HepG2 (cell line): ENCODE results near the gene JADE2. TPM values are rescaled to one million over a fixed set of nuclear protein-coding genes. Genes with fewer than 3 reads are reported as not detected.

Experiments used
- ATAC-seq: fragments of 200-7000 bp; cut with Tn5 transposase; 3 replicates; pipeline ENCODE4 v1.9.1; 2020; ENCODE audit warnings: mild to moderate bottlenecking, moderate library complexity
- BruUV-seq: library from RNA; stranded (reverse); fragments of 400-500 nt; replicated peaks from 2 replicates; lab custom pipeline; 2021; lab: Mats Ljungman, UMichigan
- CTCF ChIA-PET: fragments of 300-600 bp; formaldehyde crosslinking; extraction: SDS; loops from one replicate; lab custom pipeline; 2021; ENCODE audit warnings: low total read pairs, inconsistent platforms, low intra/inter-chr PET ratio; lab: Yijun Ruan, JAX
- POLR2A ChIA-PET: fragments of 350-600 bp; sonication (Branson Sonifier 250); formaldehyde crosslinking; loops from one replicate; lab custom pipeline; 2020; ENCODE audit warnings: antibody characterized with exemption, inconsistent platforms; lab: Yijun Ruan, JAX
- DNase-seq: peaks from one replicate; pipeline ENCODE4 v3.0.0-alpha.2; 2015; ENCODE audit warnings: low spot score
- FAIRE-seq: peaks from 3 replicates; lab custom pipeline; 2011; peaks lifted over from hg19 to GRCh38; lab: Jason Lieb, UNC
- H2AFZ ChIP-seq: one replicate; pipeline ENCODE4 v1.6.1; 2011; ENCODE audit warnings: low read length, inconsistent platforms
- H3K27ac ChIP-seq: fragments of 300-600 bp; 3 replicates; pipeline ENCODE4 v1.8.0; 2011; ENCODE audit warnings: mixed run types, mild to moderate bottlenecking, mixed read lengths, low read length, inconsistent platforms; ENCODE audit not compliant: insufficient read depth; ENCODE audit errors: extremely low read length
- H3K27me3 ChIP-seq, 2 experiments: fragments of 200-600 bp in 1 of 2; 2 replicates in 1 of 2; 3 replicates in 1 of 2; pipeline versions ENCODE4 v1.6.0 to v1.8.0; 2011; ENCODE audit warnings: low read length in 2 of 2, mild to moderate bottlenecking in 2 of 2, moderate library complexity in 2 of 2, inconsistent platforms in 1 of 2; ENCODE audit not compliant: insufficient read depth in 2 of 2, control insufficient read depth in 1 of 2
- H3K36me3 ChIP-seq, 2 experiments: fragments of 200-600 bp in 1 of 2; replicated peaks in 1 of 2; 2 replicates in 1 of 2; 3 replicates in 1 of 2; pipeline versions ENCODE4 v1.5.1 to v1.8.0; 2011; ENCODE audit warnings: low read length in 2 of 2, inconsistent platforms in 1 of 2; ENCODE audit not compliant: insufficient read depth in 2 of 2, control insufficient read depth in 1 of 2
- H3K4me1 ChIP-seq: 2 replicates; pipeline ENCODE4 v1.5.1; 2012; ENCODE audit warnings: low read length, inconsistent platforms; ENCODE audit not compliant: insufficient read depth
- H3K4me2 ChIP-seq: 2 replicates; pipeline ENCODE4 v1.6.0; 2011; ENCODE audit warnings: low read depth, low read length, inconsistent platforms
- H3K4me3 ChIP-seq, 3 experiments: fragments of 200-600 bp in 1 of 3; sonication (generic), shearing (Covaris generic) in 1 of 3; replicated peaks in 1 of 3; 2 replicates each; pipeline ENCODE4 v1.5.1; 2011 to 2016; ENCODE audit warnings: low read length in 3 of 3, inconsistent platforms in 2 of 3, low read depth in 2 of 3, mild to moderate bottlenecking in 2 of 3, control low read depth in 1 of 3, mixed read lengths in 1 of 3; ENCODE audit not compliant: insufficient read depth in 1 of 3
- H3K79me2 ChIP-seq: one replicate; pipeline ENCODE4 v1.6.1; 2011; ENCODE audit warnings: low read length, inconsistent platforms; ENCODE audit not compliant: insufficient read depth
- H3K9ac ChIP-seq: 2 replicates; pipeline ENCODE4 v1.6.0; 2011; ENCODE audit warnings: mild to moderate bottlenecking, low read depth, low read length, inconsistent platforms; ENCODE audit not compliant: insufficient read depth
- H3K9me3 ChIP-seq: 2 replicates; pipeline ENCODE4 v1.5.1; 2012; ENCODE audit warnings: mild to moderate bottlenecking, low read length
- H4K20me1 ChIP-seq: 2 replicates; pipeline ENCODE4 v1.6.0; 2011; ENCODE audit warnings: inconsistent platforms, mild to moderate bottlenecking, low read length, moderate library complexity; ENCODE audit not compliant: insufficient read depth
- BRCA1 ChIP-seq: sonication (generic); formaldehyde crosslinking; IDR thresholded peaks from 2 replicates; pipeline ENCODE4 v1.4.0; 2020; ENCODE audit warnings: missing genetic modification reagents
- CHD4 ChIP-seq: fragments of 200-600 bp; sonication (generic); IDR thresholded peaks from 2 replicates; pipeline ENCODE4 v1.7.0; 2017; ENCODE audit warnings: mild to moderate bottlenecking, low read length, borderline replicate concordance
- EED ChIP-seq: sonication (generic); formaldehyde crosslinking; IDR thresholded peaks from 2 replicates; pipeline ENCODE4 v1.5.0; 2020; ENCODE audit warnings: mild to moderate bottlenecking, missing genetic modification reagents
- HNF4A ChIP-seq: sonication (generic); formaldehyde crosslinking; IDR thresholded peaks from 2 replicates; pipeline ENCODE4 v1.4.0; 2020; ENCODE audit warnings: missing genetic modification reagents
- ISX ChIP-seq: sonication (generic); formaldehyde crosslinking; conservative IDR thresholded peaks from 2 replicates; pipeline ENCODE4 v1.5.0; 2020; ENCODE audit warnings: missing genetic modification reagents
- NKX3-1 ChIP-seq: sonication (generic); formaldehyde crosslinking; IDR thresholded peaks from 2 replicates; pipeline ENCODE4 v1.5.0; 2020; ENCODE audit warnings: missing genetic modification reagents
- RXRA ChIP-seq: sonication (generic); formaldehyde crosslinking; IDR thresholded peaks from 2 replicates; pipeline ENCODE4 v1.5.1; 2020; ENCODE audit warnings: missing genetic modification reagents
- SIN3A ChIP-seq: IDR thresholded peaks from 2 replicates; pipeline ENCODE4 v1.6.1; 2011; ENCODE audit warnings: low read depth, mild to moderate bottlenecking, control low read depth, low read length, borderline replicate concordance
- ZFAT ChIP-seq: sonication (generic); formaldehyde crosslinking; conservative IDR thresholded peaks from 2 replicates; pipeline ENCODE4 v1.8.1; 2023; ENCODE audit warnings: missing genetic modification reagents, inconsistent platforms
- ZNF138 ChIP-seq: sonication (generic); formaldehyde crosslinking; IDR thresholded peaks from 2 replicates; pipeline ENCODE4 v1.5.0; 2020; ENCODE audit warnings: mild to moderate bottlenecking, low read depth, missing genetic modification reagents
- ZNF143 ChIP-seq: sonication (generic); formaldehyde crosslinking; IDR thresholded peaks from 2 replicates; pipeline ENCODE4 v1.4.0; 2020; ENCODE audit warnings: missing genetic modification reagents
- ZNF234 ChIP-seq: sonication (generic); formaldehyde crosslinking; conservative IDR thresholded peaks from 2 replicates; pipeline ENCODE4 v1.5.1; 2020; ENCODE audit warnings: mild to moderate bottlenecking, missing genetic modification reagents
- ZNF335 ChIP-seq: sonication (generic); formaldehyde crosslinking; IDR thresholded peaks from 2 replicates; pipeline ENCODE4 v1.4.0; 2020; ENCODE audit warnings: missing genetic modification reagents
- ZNF619 ChIP-seq: sonication (generic); formaldehyde crosslinking; IDR thresholded peaks from 2 replicates; pipeline ENCODE4 v1.4.0; 2020; ENCODE audit warnings: mild to moderate bottlenecking, missing genetic modification reagents
- ZNF83 ChIP-seq: sonication (generic); formaldehyde crosslinking; IDR thresholded peaks from 2 replicates; pipeline ENCODE4 v1.4.0; 2020; ENCODE audit warnings: missing genetic modification reagents, mild to moderate bottlenecking, borderline replicate concordance
- ZZZ3 ChIP-seq: sonication (generic); formaldehyde crosslinking; IDR thresholded peaks from 2 replicates; pipeline ENCODE4 v1.4.0; 2020; ENCODE audit warnings: missing genetic modification reagents, mild to moderate bottlenecking, borderline replicate concordance
- WGBS: methylation state at CpG from one replicate; pipeline ENCODE4 v1.1.6; 2017; ENCODE audit warnings: low lambda C conversion rate; 5-methylcytosine and 5-hydroxymethylcytosine counted together
- in situ Hi-C: cut with HindIII; loops from 2 replicates; pipeline ENCODE4 v1.10.0; 2017; ENCODE audit warnings: low pct_unique_long_range_greater_than_20kb; ENCODE audit not compliant: extremely low pct_ligation_motif_present
- intact Hi-C: fragments of 100-400 bp; cut with micrococcal nuclease; formaldehyde crosslinking; loops from one replicate; pipeline ENCODE4 v1.10.0; 2022; ENCODE audit not compliant: unreplicated experiment
- polyA plus RNA-seq, 8 experiments: library from polyadenylated mRNA; depleted of rRNA in 3 of 8; stranded (reverse) in 7 of 8; unstranded in 1 of 8; fragments of >200 nt; fragmentation: Illumina TruSeq in 4 of 8; extraction: Trizol in 4 of 8; gene quantifications; 2 replicates each; pipeline versions ENCODE4 v1.2.1 to v1.2.3, GENCODE V29; 2011 to 2016; ENCODE audit warnings: low read depth in 4 of 8, missing spikeins in 1 of 8, mixed read lengths in 1 of 8; ENCODE audit not compliant: insufficient read depth in 1 of 8
- total RNA-seq, 5 experiments: library from RNA; depleted of rRNA; stranded (reverse); fragments of >200 nt; fragmentation: Illumina TruSeq; extraction: Trizol; gene quantifications; 2 replicates each; pipeline ENCODE4 v1.2.3, GENCODE V29; 2016; ENCODE audit warnings: low read depth in 1 of 5
- TF ChIP-seq, protein P1 (sequence below): sonication (generic); formaldehyde crosslinking; IDR thresholded peaks from 2 replicates; pipeline ENCODE4 v1.4.0; 2020; ENCODE audit warnings: missing genetic modification reagents
- TF ChIP-seq, protein P2 (sequence below): sonication (generic); formaldehyde crosslinking; IDR thresholded peaks from 2 replicates; pipeline ENCODE4 v1.4.0; 2020; ENCODE audit warnings: missing genetic modification reagents; ENCODE audit errors: not compliant biosample characterization
- TF ChIP-seq, protein P3 (sequence below): sonication (generic); formaldehyde crosslinking; IDR thresholded peaks from 2 replicates; pipeline ENCODE4 v1.5.0; 2020; ENCODE audit warnings: mild to moderate bottlenecking, missing genetic modification reagents
- TF ChIP-seq, protein P4 (sequence below): sonication (generic); formaldehyde crosslinking; IDR thresholded peaks from 2 replicates; pipeline ENCODE4 v1.4.0; 2020; ENCODE audit warnings: missing genetic modification reagents

Gene JADE2
- total and polyA plus RNA-seq, 2 of the 13 experiments (the other 11 are each of a cell fraction or from before 2014, with no cell fraction given): 7.5 to 15.1 TPM

DNA sequence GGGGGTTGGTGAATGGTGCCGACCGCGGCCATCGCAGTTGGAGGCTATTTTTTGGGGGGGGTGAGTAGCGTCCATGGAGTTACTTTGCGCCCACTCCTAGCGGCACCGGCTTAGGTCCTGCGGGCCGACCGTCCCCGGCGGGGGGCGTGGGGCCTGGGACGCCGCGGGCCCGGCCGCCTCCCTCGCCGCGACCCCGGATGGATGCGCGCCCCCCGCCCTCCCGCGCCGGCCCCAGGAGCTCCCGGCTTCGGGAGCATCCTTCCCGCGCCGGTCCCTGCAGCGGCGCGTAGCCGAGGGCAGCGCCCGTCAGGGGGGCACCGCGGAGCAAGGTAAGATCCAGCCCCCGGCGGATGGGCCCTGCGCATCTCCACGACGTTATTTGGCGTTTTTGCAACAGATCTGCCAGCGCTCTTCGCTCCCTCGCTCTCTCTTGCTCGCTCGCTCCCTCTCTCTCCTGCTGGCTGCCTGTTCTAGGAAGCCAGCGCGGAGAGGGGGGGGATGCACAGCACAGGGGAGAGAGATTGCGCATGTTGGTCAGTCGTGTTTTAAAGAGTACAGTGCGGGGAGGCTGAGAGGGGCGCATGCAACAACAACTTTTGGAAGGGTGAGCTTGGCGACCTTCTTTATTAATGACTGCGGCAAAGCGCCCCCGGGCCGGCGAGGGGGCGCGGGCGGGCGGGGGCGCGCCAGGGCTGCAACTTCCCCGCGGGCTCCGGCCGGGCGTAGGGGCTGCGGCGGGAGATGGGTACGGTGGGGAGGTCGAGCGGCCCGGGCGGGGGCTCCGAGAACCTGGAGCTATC is 413 bp downstream of the JADE2 start:
- CTCF ChIA-PET: interaction anchor here (1.9 kb wide), 1 partner anchor 14 kb away, joined by 4 read pairs; no protein-coding TSS in a partner anchor
- BruUV-seq: TSS peak; percentile 64
- POLR2A ChIA-PET: interaction anchor here (1.2 to 6.9 kb wide), 9 partner anchors 14 to 154 kb away, joined by 4 to 109 read pairs (median 48); partner anchors contain the start of genes CDKN2AIPNL and UBE2B
- Histone ChIP-seq H3K36me3 (0 out of 5 replicates have a peak, but pooled peaks cover 0 to 1% of the 10 kb centered on the region in 2 experiments), H3K9ac (peak overlapping the region; percentile 83), H3K4me1 (peaks cover 46% of the 10 kb centered on the region), H3K27me3 (no peaks in the 10 kb centered on the region; a peak in 1 of 5 replicates), H4K20me1 (no peaks in the 10 kb centered on the region), H3K4me3 (peak overlapping the region; percentile 85 to 92 (median 86)), H3K4me2 (peak overlapping the region; percentile 92), H3K9me3 (no peaks in the 10 kb centered on the region), H3K79me2 (peaks cover 27% of the 10 kb centered on the region), H2AFZ (no peak overlapping the region), H3K27ac (peak overlapping the region; percentile 95)
- DNase-seq (peak; percentile 61), FAIRE-seq (no peak), ATAC-seq (peak; percentile 23)
- WGBS: under 1% methylated on average over 25 of the region's 84 CpGs
- intact Hi-C loops: loop anchor here (1.0 to 5.0 kb wide), 4 partner anchors 19 to 114 kb away; no protein-coding TSS in a partner anchor
- in situ Hi-C loops: no loop called here
- TF ChIP-seq ZNF234 (CRISPR knock-in tag) (no peak), ZNF335 (CRISPR knock-in tag) (0 out of 2 replicates have a peak, but pooled peaks have one; percentile 31), ZNF143 (CRISPR knock-in tag) (no peak), ISX (0 out of 2 replicates have a peak, but pooled peaks have one; percentile 17), ZNF83 (CRISPR knock-in tag) (no peak), SIN3A (peak; percentile 55; the same call in 1 of the 2 replicates), CHD4 (no peak), ZZZ3 (no peak), BRCA1 (CRISPR knock-in tag) (no peak), ZNF138 (CRISPR knock-in tag) (no peak), NKX3-1 (CRISPR knock-in tag) (0 out of 2 replicates have a peak, but pooled peaks have one; percentile 8), EED (CRISPR knock-in tag) (no peak), ZNF619 (CRISPR knock-in tag) (no peak), RXRA (CRISPR knock-in tag) (no peak; the same call in 1 of the 2 replicates), HNF4A (CRISPR knock-in tag) (peak; percentile 52), ZFAT (no peak)
- TF ChIP-seq, protein P1, sequence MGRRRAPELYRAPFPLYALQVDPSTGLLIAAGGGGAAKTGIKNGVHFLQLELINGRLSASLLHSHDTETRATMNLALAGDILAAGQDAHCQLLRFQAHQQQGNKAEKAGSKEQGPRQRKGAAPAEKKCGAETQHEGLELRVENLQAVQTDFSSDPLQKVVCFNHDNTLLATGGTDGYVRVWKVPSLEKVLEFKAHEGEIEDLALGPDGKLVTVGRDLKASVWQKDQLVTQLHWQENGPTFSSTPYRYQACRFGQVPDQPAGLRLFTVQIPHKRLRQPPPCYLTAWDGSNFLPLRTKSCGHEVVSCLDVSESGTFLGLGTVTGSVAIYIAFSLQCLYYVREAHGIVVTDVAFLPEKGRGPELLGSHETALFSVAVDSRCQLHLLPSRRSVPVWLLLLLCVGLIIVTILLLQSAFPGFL (CRISPR knock-in tag): no peak
- TF ChIP-seq, protein P2, sequence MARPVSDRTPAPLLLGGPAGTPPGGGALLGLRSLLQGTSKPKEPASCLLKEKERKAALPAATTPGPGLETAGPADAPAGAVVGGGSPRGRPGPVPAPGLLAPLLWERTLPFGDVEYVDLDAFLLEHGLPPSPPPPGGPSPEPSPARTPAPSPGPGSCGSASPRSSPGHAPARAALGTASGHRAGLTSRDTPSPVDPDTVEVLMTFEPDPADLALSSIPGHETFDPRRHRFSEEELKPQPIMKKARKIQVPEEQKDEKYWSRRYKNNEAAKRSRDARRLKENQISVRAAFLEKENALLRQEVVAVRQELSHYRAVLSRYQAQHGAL (CRISPR knock-in tag): no peak
- TF ChIP-seq, protein P3, sequence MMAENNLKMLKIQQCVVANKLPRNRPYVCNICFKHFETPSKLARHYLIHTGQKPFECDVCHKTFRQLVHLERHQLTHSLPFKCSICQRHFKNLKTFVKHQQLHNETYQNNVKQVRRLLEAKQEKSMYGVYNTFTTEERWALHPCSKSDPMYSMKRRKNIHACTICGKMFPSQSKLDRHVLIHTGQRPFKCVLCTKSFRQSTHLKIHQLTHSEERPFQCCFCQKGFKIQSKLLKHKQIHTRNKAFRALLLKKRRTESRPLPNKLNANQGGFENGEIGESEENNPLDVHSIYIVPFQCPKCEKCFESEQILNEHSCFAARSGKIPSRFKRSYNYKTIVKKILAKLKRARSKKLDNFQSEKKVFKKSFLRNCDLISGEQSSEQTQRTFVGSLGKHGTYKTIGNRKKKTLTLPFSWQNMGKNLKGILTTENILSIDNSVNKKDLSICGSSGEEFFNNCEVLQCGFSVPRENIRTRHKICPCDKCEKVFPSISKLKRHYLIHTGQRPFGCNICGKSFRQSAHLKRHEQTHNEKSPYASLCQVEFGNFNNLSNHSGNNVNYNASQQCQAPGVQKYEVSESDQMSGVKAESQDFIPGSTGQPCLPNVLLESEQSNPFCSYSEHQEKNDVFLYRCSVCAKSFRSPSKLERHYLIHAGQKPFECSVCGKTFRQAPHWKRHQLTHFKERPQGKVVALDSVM (CRISPR knock-in tag): no peak
- TF ChIP-seq, protein P4, sequence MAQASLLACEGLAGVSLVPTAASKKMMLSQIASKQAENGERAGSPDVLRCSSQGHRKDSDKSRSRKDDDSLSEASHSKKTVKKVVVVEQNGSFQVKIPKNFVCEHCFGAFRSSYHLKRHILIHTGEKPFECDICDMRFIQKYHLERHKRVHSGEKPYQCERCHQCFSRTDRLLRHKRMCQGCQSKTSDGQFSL (CRISPR knock-in tag): peak; percentile 93
